HG03521 (cell line): ENCODE data around the gene MAPT.

Experiments used
- ATAC-seq: cut with Tn5 transposase; IDR thresholded peaks from one replicate; pipeline ENCODE4 v1.9.1; 2021; ENCODE audit warnings: mild to moderate bottlenecking, moderate library complexity; ENCODE audit not compliant: unreplicated experiment

MAPT gene

GRCh38 chr17:45894022-45894784 lies at the start of gene MAPT:
TSS of gene MAPT (plus strand) at chr17:45894554. CDS start at chr17:45962338, 67,784 bp downstream.
- peak; percentile 78 for ATAC-seq

- no peak for ATAC-seq
Measured at GRCh38 chr17:45844695-45845375, 49.5 kb upstream of the MAPT start, which contains the start of gene SPPL2C. TSS of gene SPPL2C (plus strand) at chr17:45844881. CDS start at chr17:45844907, 26 bp downstream.

- no peak for ATAC-seq
Measured at GRCh38 chr17:45845376-45846185, 48.8 kb upstream of the MAPT start.

GRCh38 chr17:45846223-45846622 lies 48.1 kb upstream of the MAPT start:
- ATAC-seq, result no peak

GRCh38 chr17:45846646-45847045 lies 47.7 kb upstream of the MAPT start:
- ATAC-seq, result no peak

- no peak for ATAC-seq
Measured at GRCh38 chr17:45847101-45847500, 47.3 kb upstream of the MAPT start.

GRCh38 chr17:45847747-45848146 lies 46.6 kb upstream of the MAPT start:
- no peak for ATAC-seq

GRCh38 chr17:45848405-45848804 lies 45.9 kb upstream of the MAPT start:
- ATAC-seq, result no peak

GRCh38 chr17:45848868-45849535 lies 45.4 kb upstream of the MAPT start:
- ATAC-seq, result no peak

- no peak for ATAC-seq
Measured at GRCh38 chr17:45849536-45849990, 44.8 kb upstream of the MAPT start.

GRCh38 chr17:45850011-45850410 lies 44.3 kb upstream of the MAPT start:
- no peak for ATAC-seq

- no peak for ATAC-seq
Measured at GRCh38 chr17:45850468-45850867, 43.9 kb upstream of the MAPT start.

- ATAC-seq, result no peak
Measured at GRCh38 chr17:45851022-45851421, 43.3 kb upstream of the MAPT start.

GRCh38 chr17:45851464-45851863 lies 42.9 kb upstream of the MAPT start:
- ATAC-seq, result no peak

GRCh38 chr17:45851873-45852272 lies 42.5 kb upstream of the MAPT start:
- ATAC-seq, result no peak

GRCh38 chr17:45852535-45853297 lies 41.6 kb upstream of the MAPT start:
- no peak for ATAC-seq

- no peak for ATAC-seq
Measured at GRCh38 chr17:45854209-45854608, 40.1 kb upstream of the MAPT start.

- no peak for ATAC-seq
Measured at GRCh38 chr17:45855691-45856336, 38.5 kb upstream of the MAPT start.

- ATAC-seq, result no peak
Measured at GRCh38 chr17:45857977-45858708, 36.2 kb upstream of the MAPT start.
